ENCODE results near the gene PSMA6.

GRCh38 chr14:35333264-35333730 is 41.1 kb downstream of the PSMA6 start:
- TF ChIP-seq EZH2phosphoT487 (IDR thresholded peaks at IDR 0.05; ENCODE audit: insufficient read depth, low read depth) (no peak), EZH2 (IDR thresholded peaks at IDR 0.05; ENCODE audit: insufficient read depth, poor library complexity, severe bottlenecking) (no peak)

Data from GM23248 (cell line).